ENCODE measurements around the gene SUN3.

Gene SUN3

DNA sequence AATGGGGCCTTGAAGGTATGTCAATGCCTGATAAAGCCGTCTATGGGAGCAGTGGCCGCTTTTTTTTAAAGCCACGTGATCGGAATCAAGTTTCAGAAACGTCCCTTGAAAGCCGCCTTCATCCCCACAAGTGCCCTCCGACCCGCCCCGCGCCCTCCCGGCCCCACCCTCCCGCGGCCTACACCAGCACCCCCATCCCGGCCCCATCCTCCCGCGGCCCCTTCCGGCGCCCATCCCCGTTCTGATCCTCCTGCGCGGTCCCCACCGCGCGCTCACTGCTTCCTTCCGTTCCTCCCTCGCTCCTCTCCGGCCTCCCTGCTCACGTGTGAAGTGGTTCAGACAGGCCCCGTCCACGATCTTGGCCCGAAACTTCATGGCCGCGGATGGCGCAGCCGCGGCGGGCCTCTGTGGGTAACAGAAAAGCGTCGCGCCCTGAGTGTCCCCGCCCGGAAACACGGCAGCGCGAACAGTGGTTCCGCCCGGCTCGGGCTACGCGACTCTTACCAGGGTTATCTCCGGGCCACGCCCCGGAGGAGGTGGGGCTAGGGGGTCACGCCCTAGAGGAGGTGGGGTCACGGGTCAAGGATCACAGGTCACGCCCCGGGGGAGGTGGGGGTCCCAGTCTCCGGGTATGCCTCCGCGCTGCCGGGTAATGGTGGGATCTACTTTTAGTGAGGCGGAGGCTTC lies 49.6 kb downstream of the SUN3 start, which contains the start of gene HUS1:
TSS of gene HUS1 (minus strand) at position 471 of the 687 bp plus-strand sequence. CDS start at position 375, 96 bp downstream.
- Histone ChIP-seq H3K9ac (ENCODE audit: low read length) (peak within 1 kb of the TSS; percentile 87), H4K20me1 (ENCODE audit: insufficient read depth, low read length) (no peaks in the 10 kb centered on the region), H3K4me2 (ENCODE audit: low read depth, low read length) (peak within 1 kb of the TSS; percentile 60), H3K4me3 (ENCODE audit: low read length) (peak within 1 kb of the TSS; percentile 80), H3K27ac (ENCODE audit: low read length) (peak within 1 kb of the TSS; percentile 91), H3F3A (ENCODE audit: insufficient read depth, low read length) (peaks cover 10% of the 10 kb centered on the region; the same call in 1 of the 2 replicates), H3K9me2 (replicated peaks; ENCODE audit: insufficient read depth, low read length) (no peaks in the 10 kb centered on the region), H3K27me3 (replicated peaks; ENCODE audit: insufficient read depth, low read length) (no peaks in the 10 kb centered on the region), H2AFZ (ENCODE audit: low read length) (peak within 1 kb of the TSS; percentile 82), H3K36me3 (replicated peaks; ENCODE audit: insufficient read depth, low read length) (peaks cover 20% of the 10 kb centered on the region; the same call in 1 of the 2 replicates), H3K9me3 (replicated peaks; ENCODE audit: insufficient read depth, low read length) (no peaks in the 10 kb centered on the region), H3K79me2 (ENCODE audit: low read length) (peaks cover 22% of the 10 kb centered on the region), H3K4me1 (ENCODE audit: low read length) (no peaks in the 10 kb centered on the region)
- TF ChIP-seq EZH2phosphoT487 (IDR thresholded peaks at IDR 0.05; ENCODE audit: low read length) (no peak), EZH2 (optimal IDR thresholded peaks at IDR 0.05; ENCODE audit: low read depth, low read length) (no peak)
- TF ChIP-seq, protein P1, sequence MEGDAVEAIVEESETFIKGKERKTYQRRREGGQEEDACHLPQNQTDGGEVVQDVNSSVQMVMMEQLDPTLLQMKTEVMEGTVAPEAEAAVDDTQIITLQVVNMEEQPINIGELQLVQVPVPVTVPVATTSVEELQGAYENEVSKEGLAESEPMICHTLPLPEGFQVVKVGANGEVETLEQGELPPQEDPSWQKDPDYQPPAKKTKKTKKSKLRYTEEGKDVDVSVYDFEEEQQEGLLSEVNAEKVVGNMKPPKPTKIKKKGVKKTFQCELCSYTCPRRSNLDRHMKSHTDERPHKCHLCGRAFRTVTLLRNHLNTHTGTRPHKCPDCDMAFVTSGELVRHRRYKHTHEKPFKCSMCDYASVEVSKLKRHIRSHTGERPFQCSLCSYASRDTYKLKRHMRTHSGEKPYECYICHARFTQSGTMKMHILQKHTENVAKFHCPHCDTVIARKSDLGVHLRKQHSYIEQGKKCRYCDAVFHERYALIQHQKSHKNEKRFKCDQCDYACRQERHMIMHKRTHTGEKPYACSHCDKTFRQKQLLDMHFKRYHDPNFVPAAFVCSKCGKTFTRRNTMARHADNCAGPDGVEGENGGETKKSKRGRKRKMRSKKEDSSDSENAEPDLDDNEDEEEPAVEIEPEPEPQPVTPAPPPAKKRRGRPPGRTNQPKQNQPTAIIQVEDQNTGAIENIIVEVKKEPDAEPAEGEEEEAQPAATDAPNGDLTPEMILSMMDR (IDR thresholded peaks at IDR 0.05; ENCODE audit: low read length), result no peak
- peak; percentile 96 for DNase-seq

DNA sequence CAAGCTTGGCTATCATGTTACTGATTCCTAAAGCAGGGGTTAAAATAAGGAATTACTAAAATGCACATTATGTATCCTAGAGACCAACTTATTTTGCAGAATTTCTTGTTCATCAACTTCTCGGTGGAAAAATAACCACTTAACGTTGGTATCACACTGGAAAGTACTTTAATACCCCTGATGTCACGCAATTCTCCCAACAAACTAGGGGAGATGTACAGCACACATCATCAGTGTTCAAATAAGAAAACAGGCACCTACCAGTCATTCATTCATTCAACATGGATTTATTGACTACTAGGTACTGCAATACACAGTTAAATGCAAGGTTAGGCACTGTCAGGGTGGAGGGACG lies 50.1 kb downstream of the SUN3 start:
- Histone ChIP-seq H3K27ac (ENCODE audit: low read length) (peak overlapping the region; percentile 91), H2AFZ (ENCODE audit: low read length) (peak overlapping the region; percentile 54), H4K20me1 (ENCODE audit: insufficient read depth, low read length) (no peaks in the 10 kb centered on the region)

DNA sequence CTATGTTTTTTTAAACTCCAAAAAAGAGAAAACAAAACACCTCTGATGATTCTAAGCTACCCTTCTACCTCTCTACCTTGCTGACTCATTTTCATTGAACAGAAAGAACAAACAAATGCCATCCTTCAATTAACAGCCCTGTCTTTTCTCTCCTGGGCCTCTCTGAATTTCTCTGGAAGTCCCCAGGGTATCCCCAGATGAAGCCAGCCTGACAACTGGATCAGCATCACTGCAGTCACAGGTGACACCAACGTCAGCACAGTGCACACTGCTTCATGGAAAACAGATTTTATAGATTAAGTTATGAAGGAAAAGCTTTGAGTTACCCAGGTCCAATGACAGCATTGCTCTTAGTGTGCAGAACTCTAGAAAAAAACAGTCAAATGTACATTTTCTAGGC lies 55.2 kb downstream of the SUN3 start:
- no peak overlapping the region for H3K4me3 ChIP-seq (ENCODE audit: low read length)
- no peaks in the 10 kb centered on the region for H3K4me1 ChIP-seq (ENCODE audit: low read length)
- no peak overlapping the region for H3K4me2 ChIP-seq (ENCODE audit: low read depth, low read length)
- peaks cover 4% of the 10 kb centered on the region; the same call in 1 of the 2 replicates for H3F3A ChIP-seq (ENCODE audit: insufficient read depth, low read length)
- H4K20me1 ChIP-seq (ENCODE audit: insufficient read depth, low read length), result no peaks in the 10 kb centered on the region
- no peak overlapping the region for H2AFZ ChIP-seq (ENCODE audit: low read length)
- no peak overlapping the region for H3K9ac ChIP-seq (ENCODE audit: low read length)
- H3K9me3 ChIP-seq (replicated peaks; ENCODE audit: insufficient read depth, low read length), result no peaks in the 10 kb centered on the region
- no peak for TF ChIP-seq EZH2phosphoT487 (IDR thresholded peaks at IDR 0.05; ENCODE audit: low read length)
- TF ChIP-seq, protein P1 (IDR thresholded peaks at IDR 0.05; ENCODE audit: low read length), result no peak
- no peak for TF ChIP-seq EZH2 (optimal IDR thresholded peaks at IDR 0.05; ENCODE audit: low read depth, low read length)
- H3K36me3 ChIP-seq (replicated peaks; ENCODE audit: insufficient read depth, low read length), result peaks cover 20% of the 10 kb centered on the region; the same call in 1 of the 2 replicates
- peaks cover 20% of the 10 kb centered on the region for H3K79me2 ChIP-seq (ENCODE audit: low read length)
- no peak overlapping the region for H3K27ac ChIP-seq (ENCODE audit: low read length)
- no peak for DNase-seq
- no peaks in the 10 kb centered on the region for H3K27me3 ChIP-seq (replicated peaks; ENCODE audit: insufficient read depth, low read length)
- H3K9me2 ChIP-seq (replicated peaks; ENCODE audit: insufficient read depth, low read length), result no peaks in the 10 kb centered on the region

More for the DNA sequence above, 50.1 kb downstream of the SUN3 start:
- DNase-seq, result no peak
- Histone ChIP-seq H3K9me3 (replicated peaks; ENCODE audit: insufficient read depth, low read length) (no peaks in the 10 kb centered on the region), H3K4me2 (ENCODE audit: low read depth, low read length) (peak overlapping the region; percentile 60), H3K9me2 (replicated peaks; ENCODE audit: insufficient read depth, low read length) (no peaks in the 10 kb centered on the region), H3K4me3 (ENCODE audit: low read length) (peak overlapping the region; percentile 80), H3K27me3 (replicated peaks; ENCODE audit: insufficient read depth, low read length) (no peaks in the 10 kb centered on the region), H3K4me1 (ENCODE audit: low read length) (no peaks in the 10 kb centered on the region), H3K79me2 (ENCODE audit: low read length) (peaks cover 22% of the 10 kb centered on the region), H3F3A (ENCODE audit: insufficient read depth, low read length) (peaks cover 10% of the 10 kb centered on the region; the same call in 1 of the 2 replicates), H3K36me3 (replicated peaks; ENCODE audit: insufficient read depth, low read length) (peaks cover 20% of the 10 kb centered on the region; the same call in 1 of the 2 replicates), H3K9ac (ENCODE audit: low read length) (peak overlapping the region; percentile 87)
- TF ChIP-seq, protein P1 (IDR thresholded peaks at IDR 0.05; ENCODE audit: low read length), result no peak
- no peak for TF ChIP-seq EZH2phosphoT487 (IDR thresholded peaks at IDR 0.05; ENCODE audit: low read length)
- TF ChIP-seq EZH2 (optimal IDR thresholded peaks at IDR 0.05; ENCODE audit: low read depth, low read length), result no peak

All from MM.1S (cell line).